CD14-positive monocyte (primary cell): ENCODE results near the gene TEDDM1. TPM values are rescaled to one million over a fixed set of nuclear protein-coding genes. Genes with fewer than 3 reads are reported as not detected.
A peak's percentile ranks its signal among the peaks of the same experiment; 100 is the strongest.

Source experiments
- DNase-seq, 3 donors: peaks; one replicate each; pipeline ENCODE4 v3.0.0-alpha.2; 2011 to 2022
- H2AFZ ChIP-seq: 2 replicates; pipeline ENCODE4 v1.6.0; 2012; ENCODE audit warnings: mild to moderate bottlenecking, low read depth, low read length, inconsistent platforms; ENCODE audit not compliant: insufficient read depth, poor library complexity, severe bottlenecking
- H3K27ac ChIP-seq, 2 donors: 1 replicate in 1 of 2; 2 replicates in 1 of 2; pipeline ENCODE4 v1.5.1; 2012 to 2013; ENCODE audit warnings: low read length in 2 of 2, control low read depth in 1 of 2, inconsistent platforms in 1 of 2, low read depth in 1 of 2, mild to moderate bottlenecking in 1 of 2
- H3K27me3 ChIP-seq, 2 donors: one replicate each; pipeline versions ENCODE4 v1.6.0 to v1.6.1; 2011 to 2013; ENCODE audit warnings: low read length in 2 of 2; ENCODE audit not compliant: control insufficient read depth in 2 of 2, insufficient read depth in 2 of 2
- H3K36me3 ChIP-seq, 2 donors: replicated peaks in 1 of 2; 1 replicate in 1 of 2; 2 replicates in 1 of 2; pipeline versions ENCODE4 v1.5.1 to v1.6.1; 2012 to 2013; ENCODE audit warnings: low read length in 2 of 2, control low read depth in 1 of 2, inconsistent platforms in 1 of 2, mild to moderate bottlenecking in 1 of 2; ENCODE audit not compliant: insufficient read depth in 2 of 2, control insufficient read depth in 1 of 2
- H3K4me1 ChIP-seq, 2 donors: 1 replicate in 1 of 2; 2 replicates in 1 of 2; pipeline versions ENCODE4 v1.5.1 to v1.6.1; 2012 to 2013; ENCODE audit warnings: low read length in 2 of 2, control low read depth in 1 of 2, inconsistent platforms in 1 of 2, mild to moderate bottlenecking in 1 of 2, moderate library complexity in 1 of 2; ENCODE audit not compliant: insufficient read depth in 2 of 2, control insufficient read depth in 1 of 2
- H3K4me2 ChIP-seq: replicated peaks from 2 replicates; pipeline ENCODE3; 2012; ENCODE audit warnings: low read length, moderate library complexity, mild to moderate bottlenecking; ENCODE audit not compliant: poor library complexity, severe bottlenecking; ENCODE audit errors: extremely low read depth
- H3K4me3 ChIP-seq, 3 experiments: fragments of 200-600 bp in 1 of 3; sonication (generic) in 1 of 3; replicated peaks in 1 of 3; 1 replicate in 2 of 3; 2 replicates in 1 of 3; pipeline ENCODE4 v1.5.1; 2011 to 2013; ENCODE audit warnings: low read length in 3 of 3, mild to moderate bottlenecking in 3 of 3, control low read depth in 2 of 3, low read depth in 2 of 3, inconsistent platforms in 1 of 3, moderate library complexity in 1 of 3
- H3K79me2 ChIP-seq: 2 replicates; pipeline ENCODE4 v1.6.0; 2012; ENCODE audit warnings: mild to moderate bottlenecking, control low read depth, inconsistent platforms, low read length, moderate library complexity; ENCODE audit not compliant: insufficient read depth
- H3K9ac ChIP-seq: 2 replicates; pipeline ENCODE4 v1.6.0; 2017; ENCODE audit warnings: low read length, mild to moderate bottlenecking; ENCODE audit not compliant: insufficient read depth, poor library complexity, severe bottlenecking
- H3K9me3 ChIP-seq, 2 donors: replicated peaks in 1 of 2; 1 replicate in 1 of 2; 2 replicates in 1 of 2; pipeline versions ENCODE4 v1.5.1 to v1.6.1; 2012 to 2013; ENCODE audit warnings: low read length in 2 of 2, control low read depth in 1 of 2; ENCODE audit not compliant: control insufficient read depth in 1 of 2, insufficient read depth in 1 of 2
- H4K20me1 ChIP-seq: 2 replicates; pipeline ENCODE4 v1.6.0; 2012; ENCODE audit warnings: mild to moderate bottlenecking, low read length, control low read depth, moderate library complexity; ENCODE audit not compliant: insufficient read depth
- H3K27ac Mint-ChIP-seq, 7 donors: one replicate each; pipeline ENCODE4 v1.8.0; 2020; ENCODE audit warnings: mild to moderate bottlenecking in 7 of 7, mixed read lengths in 7 of 7, moderate library complexity in 6 of 7, inconsistent platforms in 2 of 7
- H3K27me3 Mint-ChIP-seq, 3 donors: one replicate each; pipeline ENCODE4 v1.8.0; 2021 to 2022; ENCODE audit warnings: low read depth in 3 of 3, mild to moderate bottlenecking in 3 of 3, mixed read lengths in 3 of 3, moderate library complexity in 3 of 3, inconsistent platforms in 1 of 3
- H3K36me3 Mint-ChIP-seq, 2 donors: one replicate each; pipeline ENCODE4 v1.8.0; 2020; ENCODE audit warnings: mixed read lengths in 2 of 2, inconsistent platforms in 1 of 2, mild to moderate bottlenecking in 1 of 2
- H3K4me1 Mint-ChIP-seq: one replicate; pipeline ENCODE4 v1.8.0; 2020; ENCODE audit warnings: mild to moderate bottlenecking, mixed read lengths
- H3K4me3 Mint-ChIP-seq, 2 donors: one replicate each; pipeline ENCODE4 v1.8.0; 2020; ENCODE audit warnings: mild to moderate bottlenecking in 2 of 2, mixed read lengths in 2 of 2, moderate library complexity in 1 of 2
- H3K9me3 Mint-ChIP-seq, 7 donors: one replicate each; pipeline ENCODE4 v1.8.0; 2020 to 2022; ENCODE audit warnings: mixed read lengths in 7 of 7, mild to moderate bottlenecking in 6 of 7, moderate library complexity in 6 of 7, inconsistent platforms in 2 of 7
- WGBS: methylation state at CpG from one replicate; pipeline ENCODE4 v1.1.5; 2013; ENCODE audit warnings: missing lambda C conversion rate; ENCODE audit not compliant: insufficient coverage; 5-methylcytosine and 5-hydroxymethylcytosine counted together
- intact Hi-C, 2 donors: fragments of 100-400 bp; cut with micrococcal nuclease; formaldehyde crosslinking; loops; one replicate each; pipeline versions ENCODE4 v1.15.0 to v1.15.1; 2023
- polyA minus RNA-seq: library from RNA; depleted of rRNA, polyadenylated mRNA; stranded (reverse); fragments of >200 nt; gene quantifications from 2 replicates; pipeline ENCODE4 v1.2.3, GENCODE V29; 2012
- polyA plus RNA-seq, 3 donors: library from polyadenylated mRNA; depleted of rRNA in 1 of 3; unstranded in 2 of 3; stranded (reverse) in 1 of 3; fragments of 300-500 nt in 2 of 3; fragments of >200 nt in 1 of 3; fragmentation: Illumina TruSeq in 2 of 3; gene quantifications; 1 replicate in 2 of 3; 2 replicates in 1 of 3; pipeline ENCODE4 v1.2.3, GENCODE V29; 2012 to 2021
- total RNA-seq, 12 experiments: library from RNA in 1 of 12; stranded (reverse) in 1 of 12; fragments of 120-200 nt in 1 of 12; gene quantifications; one replicate each; pipeline ENCODE4 v1.2.4 and lab custom pipeline; 2013 to 2026; ENCODE audit warnings: mixed read lengths in 6 of 12, inconsistent platforms in 1 of 12
- TF ChIP-seq, protein P1 (sequence below): fragments of 200-600 bp; IDR thresholded peaks from one replicate; pipeline ENCODE4 v1.8.0; 2022; ENCODE audit warnings: antibody characterized with exemption, mild to moderate bottlenecking

TEDDM1 gene, protein sequence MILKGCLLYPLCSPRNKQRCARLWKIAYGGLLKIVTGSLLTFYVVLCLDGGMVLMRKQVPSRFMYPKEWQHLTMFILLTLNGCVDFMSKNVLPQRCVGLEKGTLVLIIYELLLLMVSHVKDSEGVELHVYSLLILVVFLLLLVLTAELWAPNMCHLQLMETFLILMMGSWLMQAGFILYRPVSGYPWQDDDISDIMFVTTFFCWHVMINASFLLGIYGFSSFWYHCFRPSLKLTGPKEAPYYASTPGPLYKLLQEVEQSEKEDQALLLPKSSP
- total RNA-seq (2013), result not detected
- polyA plus RNA-seq, result under 1 TPM in 1 of 3 donors, not detected in 2; 0.07 TPM
- not detected in 2 replicates for polyA minus RNA-seq
- 0 to 0.92 (median 0) reads per million in 11 experiments for total RNA-seq (lab: John Stamatoyannopoulos, UW)

DNA sequence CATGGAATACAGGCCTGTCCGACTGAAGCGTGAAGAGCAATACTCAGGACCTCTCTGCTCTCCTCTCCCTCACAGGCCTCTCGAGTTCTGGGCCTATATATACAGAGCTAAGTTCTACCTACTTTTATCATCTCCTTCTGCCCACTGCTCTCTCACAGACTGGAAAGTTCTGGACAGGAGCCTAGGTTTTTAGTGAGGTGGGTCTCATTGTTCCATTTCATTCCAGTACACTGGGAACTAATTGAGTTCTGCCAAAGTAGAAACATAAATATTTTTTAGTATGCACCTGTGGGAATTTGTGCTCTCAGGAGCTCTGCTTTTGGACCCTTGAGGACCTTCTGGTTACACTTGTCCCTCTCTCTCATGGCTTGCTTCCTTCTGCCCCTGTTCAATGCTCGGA lies at the start of gene TEDDM1:
TSS of gene TEDDM1 (minus strand) at position 101 of the 400 bp plus-strand sequence. CDS start 182 bp downstream, outside the sequence.
- Mint-ChIP-seq H3K36me3 (no peaks in the 10 kb centered on the region), H3K27me3 (peaks cover 0 to 2% (median 0%) of the 10 kb centered on the region in 3 donors), H3K4me3 (no peak within 1 kb of the TSS), H3K4me1 (peaks cover 21% of the 10 kb centered on the region), H3K27ac (peak within 1 kb of the TSS in 1 of 7 donors; percentile 53), H3K9me3 (peaks cover 2 to 8% (median 4%) of the 10 kb centered on the region in 7 donors)
- WGBS, result 100% methylated on average over 3 of the region's 4 CpGs
- no peak for DNase-seq
- Histone ChIP-seq H3K27ac (no peak within 1 kb of the TSS), H3K36me3 (no peaks in the 10 kb centered on the region), H3K9ac (no peak within 1 kb of the TSS), H4K20me1 (no peaks in the 10 kb centered on the region), H2AFZ (no peak within 1 kb of the TSS), H3K27me3 (no peaks in the 10 kb centered on the region), H3K4me1 (peaks cover 7 to 16% of the 10 kb centered on the region in 2 donors), H3K4me3 (no peak within 1 kb of the TSS), H3K9me3 (peaks cover 2 to 4% of the 10 kb centered on the region in 2 donors), H3K4me2 (no peak within 1 kb of the TSS), H3K79me2 (no peaks in the 10 kb centered on the region)
- intact Hi-C loops, result no loop called here
- TF ChIP-seq, protein P1, sequence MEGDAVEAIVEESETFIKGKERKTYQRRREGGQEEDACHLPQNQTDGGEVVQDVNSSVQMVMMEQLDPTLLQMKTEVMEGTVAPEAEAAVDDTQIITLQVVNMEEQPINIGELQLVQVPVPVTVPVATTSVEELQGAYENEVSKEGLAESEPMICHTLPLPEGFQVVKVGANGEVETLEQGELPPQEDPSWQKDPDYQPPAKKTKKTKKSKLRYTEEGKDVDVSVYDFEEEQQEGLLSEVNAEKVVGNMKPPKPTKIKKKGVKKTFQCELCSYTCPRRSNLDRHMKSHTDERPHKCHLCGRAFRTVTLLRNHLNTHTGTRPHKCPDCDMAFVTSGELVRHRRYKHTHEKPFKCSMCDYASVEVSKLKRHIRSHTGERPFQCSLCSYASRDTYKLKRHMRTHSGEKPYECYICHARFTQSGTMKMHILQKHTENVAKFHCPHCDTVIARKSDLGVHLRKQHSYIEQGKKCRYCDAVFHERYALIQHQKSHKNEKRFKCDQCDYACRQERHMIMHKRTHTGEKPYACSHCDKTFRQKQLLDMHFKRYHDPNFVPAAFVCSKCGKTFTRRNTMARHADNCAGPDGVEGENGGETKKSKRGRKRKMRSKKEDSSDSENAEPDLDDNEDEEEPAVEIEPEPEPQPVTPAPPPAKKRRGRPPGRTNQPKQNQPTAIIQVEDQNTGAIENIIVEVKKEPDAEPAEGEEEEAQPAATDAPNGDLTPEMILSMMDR, result no peak

- peaks cover 0 to 4% (median 3%) of the 10 kb centered on the region in 3 donors for H3K27me3 Mint-ChIP-seq
- no peak within 1 kb of the TSS for H2AFZ ChIP-seq
- H3K9me3 ChIP-seq, result no peaks in the 10 kb centered on the region
- H3K27ac ChIP-seq, result no peak within 1 kb of the TSS
- TF ChIP-seq, protein P1, result no peak
- no peaks in the 10 kb centered on the region for H3K9me3 Mint-ChIP-seq
- H3K27ac Mint-ChIP-seq, result no peak within 1 kb of the TSS
- peaks cover 4 to 9% of the 10 kb centered on the region in 2 donors for H3K4me1 ChIP-seq
- no peak within 1 kb of the TSS for H3K4me2 ChIP-seq
- peaks cover 14% of the 10 kb centered on the region for H3K4me1 Mint-ChIP-seq
- intact Hi-C loops, result no loop called here
- no peak within 1 kb of the TSS for H3K9ac ChIP-seq
- no peaks in the 10 kb centered on the region for H3K36me3 Mint-ChIP-seq
- no peaks in the 10 kb centered on the region for H3K36me3 ChIP-seq
- no peaks in the 10 kb centered on the region for H4K20me1 ChIP-seq
- H3K79me2 ChIP-seq, result no peaks in the 10 kb centered on the region
- H3K4me3 Mint-ChIP-seq, result no peak within 1 kb of the TSS
- no peak for DNase-seq
- no peak within 1 kb of the TSS for H3K4me3 ChIP-seq
- H3K27me3 ChIP-seq, result no peaks in the 10 kb centered on the region
Measured at GRCh38 chr1:182450087-182450486, 49.6 kb upstream of the TEDDM1 start, which contains the start of gene RGSL1. Gene RGSL1 (plus strand): TSS chr1:182450146. CDS start chr1:182450166, 20 bp downstream.
